GM23338 (cell line): ENCODE results near the gene TRIM24. TPM values are rescaled to one million over a fixed set of nuclear protein-coding genes. Genes with fewer than 3 reads are reported as not detected.
A peak's percentile ranks its signal among the peaks of the same experiment; 100 is the strongest.

Experiments used
- ATAC-seq: fragments of 200-7000 bp; cut with Tn5 transposase; 3 replicates; pipeline ENCODE4 v1.9.1; 2020
- DNase-seq: peaks from one replicate; pipeline ENCODE4 v3.0.0-alpha.2; 2015; ENCODE audit warnings: low spot score
- H2AFZ ChIP-seq: fragments of 200-600 bp; sonication (generic); 2 replicates; pipeline ENCODE4 v1.8.0; 2016; ENCODE audit warnings: antibody characterized with exemption, mild to moderate bottlenecking, moderate library complexity
- H3F3A ChIP-seq: fragments of 200-600 bp; sonication (generic); replicated peaks from 2 replicates; pipeline ENCODE4 v1.8.0; 2017; ENCODE audit warnings: antibody characterized with exemption, mixed run types, low read depth
- H3K27ac ChIP-seq: fragments of 200-600 bp; sonication (generic); 2 replicates; pipeline ENCODE4 v1.6.1; 2016; ENCODE audit warnings: low read depth
- H3K27me3 ChIP-seq: fragments of 200-600 bp; sonication (generic); 2 replicates; pipeline ENCODE4 v1.8.0; 2016; ENCODE audit warnings: mild to moderate bottlenecking, mixed run types, moderate library complexity; ENCODE audit not compliant: insufficient read depth
- H3K36me3 ChIP-seq: fragments of 200-600 bp; sonication (generic); 2 replicates; pipeline ENCODE4 v1.8.0; 2016; ENCODE audit warnings: mild to moderate bottlenecking; ENCODE audit not compliant: insufficient read depth
- H3K4me1 ChIP-seq: fragments of 200-600 bp; sonication (generic); 2 replicates; pipeline ENCODE4 v1.8.0; 2016; ENCODE audit warnings: mild to moderate bottlenecking, moderate library complexity; ENCODE audit not compliant: insufficient read depth
- H3K4me2 ChIP-seq: fragments of 200-600 bp; sonication (generic); 2 replicates; pipeline ENCODE4 v1.7.1; 2017; ENCODE audit warnings: mixed run types
- H3K4me3 ChIP-seq: fragments of 200-600 bp; sonication (generic); 2 replicates; pipeline ENCODE4 v1.6.1; 2016; ENCODE audit warnings: mixed run types
- H3K79me2 ChIP-seq: fragments of 200-600 bp; sonication (generic); replicated peaks from 2 replicates; pipeline ENCODE4 v1.8.0; 2017; ENCODE audit warnings: mild to moderate bottlenecking; ENCODE audit not compliant: insufficient read depth
- H3K9me2 ChIP-seq: fragments of 200-600 bp; sonication (generic); 2 replicates; pipeline ENCODE4 v1.8.0; 2017; ENCODE audit not compliant: insufficient read depth
- H4K20me1 ChIP-seq: fragments of 200-600 bp; sonication (generic); replicated peaks from 2 replicates; pipeline ENCODE4 v1.8.0; 2017; ENCODE audit warnings: mild to moderate bottlenecking; ENCODE audit not compliant: insufficient read depth
- H3K27ac Mint-ChIP-seq: 2 replicates; pipeline ENCODE4 v1.8.0; 2020; ENCODE audit warnings: inconsistent platforms, mild to moderate bottlenecking, moderate library complexity, mixed read lengths
- H3K27me3 Mint-ChIP-seq: 3 replicates; pipeline ENCODE4 v1.8.0; 2022; ENCODE audit warnings: low read depth, mild to moderate bottlenecking, moderate library complexity, mixed read lengths, inconsistent platforms; ENCODE audit not compliant: insufficient read depth, poor library complexity
- H3K36me3 Mint-ChIP-seq: 3 replicates; pipeline ENCODE4 v1.8.0; 2021; ENCODE audit warnings: low read depth, mild to moderate bottlenecking, inconsistent platforms, moderate library complexity, mixed read lengths
- H3K4me1 Mint-ChIP-seq: 3 replicates; pipeline ENCODE4 v1.8.0; 2020; ENCODE audit warnings: mild to moderate bottlenecking, inconsistent platforms, mixed read lengths
- H3K4me3 Mint-ChIP-seq: 3 replicates; pipeline ENCODE4 v1.8.0; 2021; ENCODE audit warnings: moderate library complexity, mild to moderate bottlenecking, inconsistent platforms, mixed read lengths
- H3K9me3 Mint-ChIP-seq: 3 replicates; pipeline ENCODE4 v1.8.0; 2020; ENCODE audit warnings: moderate library complexity, mild to moderate bottlenecking, inconsistent platforms, mixed read lengths
- CREB1 ChIP-seq: fragments of 250-450 bp; sonication (Bioruptor Pico); IDR thresholded peaks from 2 replicates; pipeline ENCODE4 v1.5.0; 2020; ENCODE audit warnings: low read depth, mild to moderate bottlenecking, moderate library complexity
- CTCF ChIP-seq, 2 experiments: fragments of 200-600 bp in 1 of 2; sonication (generic) in 1 of 2; conservative IDR thresholded peaks; 2 replicates each; pipeline versions ENCODE4 v1.5.1 to v1.6.1; 2016 to 2017; ENCODE audit warnings: antibody characterized with exemption in 2 of 2, low read depth in 2 of 2, mild to moderate bottlenecking in 2 of 2, moderate library complexity in 1 of 2
- ETS1 ChIP-seq: IDR thresholded peaks from 2 replicates; pipeline ENCODE4 v1.6.1; 2016; ENCODE audit warnings: antibody characterized with exemption
- EZH2 ChIP-seq: fragments of 200-600 bp; sonication (generic); IDR thresholded peaks from one replicate; pipeline ENCODE4 v1.8.0; 2017; ENCODE audit warnings: antibody characterized with exemption, mild to moderate bottlenecking, low read depth; ENCODE audit not compliant: unreplicated experiment
- EZH2phosphoT487 ChIP-seq: fragments of 200-600 bp; sonication (generic); IDR thresholded peaks from one replicate; pipeline ENCODE4 v1.8.1; 2018; ENCODE audit warnings: antibody characterized with exemption; ENCODE audit not compliant: unreplicated experiment
- NANOG ChIP-seq: IDR thresholded peaks from 2 replicates; pipeline ENCODE4 v1.6.1; 2016; ENCODE audit warnings: antibody characterized with exemption, borderline replicate concordance
- POLR2AphosphoS5 ChIP-seq: IDR thresholded peaks from 2 replicates; pipeline ENCODE4 v1.6.1; 2016; ENCODE audit warnings: antibody characterized with exemption, low read depth
- STAT1 ChIP-seq: IDR thresholded peaks from one replicate; pipeline ENCODE4 v1.6.1; 2016; ENCODE audit warnings: antibody characterized with exemption; ENCODE audit not compliant: unreplicated experiment
- ZNF114 ChIP-seq: fragments of 250-450 bp; sonication (Bioruptor Pico); IDR thresholded peaks from 2 replicates; pipeline ENCODE4 v1.5.0; 2020; ENCODE audit warnings: mild to moderate bottlenecking, moderate library complexity
- ZNF462 ChIP-seq: fragments of 250-450 bp; sonication (Bioruptor Pico); IDR thresholded peaks from 2 replicates; pipeline ENCODE4 v1.5.0; 2020; ENCODE audit warnings: mild to moderate bottlenecking, moderate library complexity
- polyA plus RNA-seq: library from polyadenylated mRNA; unstranded; fragments of >200 nt; fragmentation: Nextera tagmentation; extraction: Ambion mirVana; gene quantifications from 2 replicates; pipeline ENCODE4 v1.2.1, GENCODE V29; 2016
- total RNA-seq: library from RNA; depleted of rRNA; stranded (reverse); fragments of >200 nt; shearing (Covaris generic); gene quantifications from 2 replicates; pipeline ENCODE4 v1.2.3, GENCODE V29; 2014

TRIM24 gene
- total and polyA plus RNA-seq, 2 experiments from 2014 or later: 67.0 to 120 TPM

GRCh38 chr7:138538997-138539644 lies 79.1 kb downstream of the TRIM24 start:
- Histone ChIP-seq H3K79me2 (peaks cover 86% of the 10 kb centered on the region), H3K27ac (no peak overlapping the region), H3K4me2 (no peak overlapping the region), H3F3A (no peaks in the 10 kb centered on the region; the same call in 1 of the 2 replicates), H3K27me3 (no peaks in the 10 kb centered on the region), H4K20me1 (peaks cover 29% of the 10 kb centered on the region), H2AFZ (no peak overlapping the region), H3K4me1 (no peaks in the 10 kb centered on the region), H3K4me3 (no peak overlapping the region), H3K9me2 (no peaks in the 10 kb centered on the region), H3K36me3 (peaks cover 47% of the 10 kb centered on the region)
- Mint-ChIP-seq H3K9me3 (peaks cover 6% of the 10 kb centered on the region), H3K27me3 (peaks cover 8% of the 10 kb centered on the region), H3K4me1 (peaks cover 20% of the 10 kb centered on the region; the same call in 2 of the 3 replicates), H3K27ac (no peak overlapping the region), H3K36me3 (peaks cover 93% of the 10 kb centered on the region), H3K4me3 (no peak overlapping the region)
- ATAC-seq (no peak), DNase-seq (no peak)
- TF ChIP-seq STAT1 (no peak), EZH2phosphoT487 (no peak), NANOG (no peak), CREB1 (CRISPR knock-in tag) (no peak)

DNA sequence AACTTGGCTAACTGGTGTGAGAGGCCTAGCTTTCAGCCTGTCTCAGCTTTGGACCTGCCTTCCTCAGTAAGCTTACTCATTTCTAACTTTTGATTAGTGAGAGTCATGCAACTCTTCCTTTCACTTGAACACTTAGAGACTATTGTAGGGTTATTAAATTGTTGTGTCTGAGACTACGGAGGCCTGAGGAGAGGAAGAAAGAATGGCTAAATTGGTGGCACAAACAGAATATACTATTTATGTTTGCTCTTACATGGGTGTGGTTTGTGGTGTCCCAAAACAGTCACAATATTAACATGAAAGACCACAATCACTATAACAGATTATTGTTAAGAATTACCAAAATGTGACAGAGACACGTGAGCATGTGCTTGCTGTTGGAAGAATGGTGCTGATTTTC lies 82.1 kb downstream of the TRIM24 start:
- Histone ChIP-seq H3F3A (no peaks in the 10 kb centered on the region), H2AFZ (no peak overlapping the region), H3K9me2 (no peaks in the 10 kb centered on the region), H3K27me3 (no peaks in the 10 kb centered on the region), H3K36me3 (peaks cover 70% of the 10 kb centered on the region), H4K20me1 (peaks cover 16% of the 10 kb centered on the region; the same call in 1 of the 2 replicates), H3K27ac (no peak overlapping the region; the same call in 1 of the 2 replicates), H3K4me1 (no peaks in the 10 kb centered on the region), H3K79me2 (peaks cover 93% of the 10 kb centered on the region), H3K4me2 (no peak overlapping the region), H3K4me3 (no peak overlapping the region)
- Mint-ChIP-seq H3K9me3 (peaks cover 1% of the 10 kb centered on the region; the same call in 2 of the 3 replicates), H3K4me1 (peaks cover under 1% of the 10 kb centered on the region; the same call in 1 of the 3 replicates), H3K4me3 (no peak overlapping the region), H3K36me3 (peaks cover 93% of the 10 kb centered on the region), H3K27me3 (peaks cover 6% of the 10 kb centered on the region), H3K27ac (peak overlapping the region; percentile 49; the same call in 1 of the 2 replicates)
- ATAC-seq (no peak), DNase-seq (no peak)
- TF ChIP-seq CTCF (conservative IDR thresholded peaks at IDR 0.05; ENCODE audit: low read depth in 2 of 2) (no peak), EZH2 (no peak), NANOG (no peak), POLR2AphosphoS5 (no peak), ZNF114 (CRISPR knock-in tag) (no peak), ETS1 (no peak), ZNF462 (CRISPR knock-in tag) (no peak), STAT1 (no peak)
